Adrenal gland (tissue), 12 donors: ENCODE results near the gene SHOC2. TPM values are rescaled to one million over a fixed set of nuclear protein-coding genes. Genes with fewer than 3 reads are reported as not detected.

ENCODE experiments used
- DNase-seq, 7 donors: peaks; one replicate each; pipeline ENCODE4 v3.0.0-alpha.2; 2019 to 2020
- H3K27ac ChIP-seq, 5 donors: fragments of 200-600 bp; sonication (generic) in 4 of 5; 1 replicate in 3 of 5; 2 replicates in 2 of 5; pipeline versions ENCODE4 v1.5.1 to v1.8.0; 2016 to 2020; ENCODE audit warnings: mild to moderate bottlenecking in 1 of 5
- H3K27me3 ChIP-seq: fragments of 200-600 bp; 2 replicates; pipeline ENCODE4 v1.8.0; 2021
- H3K36me3 ChIP-seq, 2 donors: fragments of 200-600 bp; replicated peaks in 1 of 2; 1 replicate in 1 of 2; 2 replicates in 1 of 2; pipeline versions ENCODE4 v1.5.1 to v1.8.0; 2018 to 2022
- H3K4me1 ChIP-seq, 2 donors: fragments of 200-600 bp; replicated peaks in 1 of 2; 1 replicate in 1 of 2; 2 replicates in 1 of 2; pipeline versions ENCODE4 v1.5.1 to v1.8.0; 2018 to 2021
- H3K4me3 ChIP-seq, 4 donors: fragments of 200-600 bp; sonication (generic) in 3 of 4; one replicate each; pipeline ENCODE4 v1.5.1; 2016 to 2018
- H3K9me3 ChIP-seq, 3 donors: fragments of 200-600 bp; sonication (generic) in 1 of 3; replicated peaks in 1 of 3; 1 replicate in 2 of 3; 2 replicates in 1 of 3; pipeline versions ENCODE4 v1.5.1 to v1.8.0; 2016 to 2021
- POLR2A ChIP-seq, 2 donors: fragments of 450-650 bp; IDR thresholded peaks; one replicate each; pipeline ENCODE4 v1.6.1; 2017; ENCODE audit warnings: antibody characterized with exemption in 2 of 2, mild to moderate bottlenecking in 2 of 2, moderate library complexity in 1 of 2
- WGBS, 4 donors: extraction: QIAGEN DNeasy Blood & Tissue Kit in 2 of 4; methylation state at CpG; one replicate each; pipeline versions ENCODE4 v1.1.5 to v1.1.7; 2013 to 2017; 5-methylcytosine and 5-hydroxymethylcytosine counted together
- intact Hi-C, 2 donors: fragments of 100-400 bp; cut with DNase I; formaldehyde crosslinking; loops; one replicate each; pipeline versions ENCODE4 v1.14.1 to v1.15.0; 2022 to 2023
- polyA plus RNA-seq, 3 donors: library from polyadenylated mRNA; stranded (reverse); fragments of 200-250 nt in 2 of 3; fragments of 350-450 nt in 1 of 3; fragmentation: Illumina TruSeq in 1 of 3; extraction: RNeasy Lipid Tissue Mini Kit (QIAGEN cat#74804) in 1 of 3; gene quantifications; one replicate each; pipeline ENCODE4 v1.2.3, GENCODE V29; 2013 to 2014
- total RNA-seq, 9 donors: library from RNA; depleted of rRNA in 4 of 9; stranded (reverse); fragments of >200 nt in 4 of 9; fragments of 120-200 nt in 1 of 9; fragmentation: NEBNext Ultra II Directional in 1 of 9; extraction: Animal tissue kit (Norgen Biotek cat#: 25700) in 1 of 9; gene quantifications; one replicate each; pipeline versions ENCODE4 v1.1.0 to v1.2.4, GENCODE V29; 2013 to 2023
- TF ChIP-seq, protein P1 (sequence below), 6 experiments: fragments of 450-650 bp in 4 of 6; fragments of 200-600 bp in 2 of 6; sonication (generic) in 1 of 6; IDR thresholded peaks; 1 replicate in 5 of 6; 2 replicates in 1 of 6; pipeline versions ENCODE4 v1.5.1 to v1.8.0; 2016 to 2021; ENCODE audit warnings: antibody characterized with exemption in 6 of 6, mild to moderate bottlenecking in 2 of 6, moderate library complexity in 1 of 6
- donor health status: healthy with polysubstance abuse.
- donor health status: Bipolar disorder and iron deficiency.
- donor health status: DM: yes; HTN: yes; CAD: no.
- donor health status: DM: no; HTN: no; CAD: no.
- donor health status: DM: no; HTN: no; CAD: no.
- donor health status: DM: yes; HTN: yes; CAD: no.

The SHOC2 gene
- total and polyA plus RNA-seq, 12 donors = 16.4 to 78.2 (median 37.1) TPM

GRCh38 chr10:110962443-110962842 lies 43.0 kb downstream of the SHOC2 start:
- H3K9me3 ChIP-seq = no peaks in the 10 kb centered on the region
- 86 to 92% (median 91%) methylated on average over 2 of the region's 2 CpGs for WGBS, 4 donors
- peaks cover 10 to 24% of the 10 kb centered on the region in 2 donors for H3K4me1 ChIP-seq
- H3K4me3 ChIP-seq = no peak overlapping the region
- no peak for DNase-seq
- H3K36me3 ChIP-seq = no peaks in the 10 kb centered on the region
- H3K27ac ChIP-seq = no peak overlapping the region
- intact Hi-C loops = no loop called here
- H3K27me3 ChIP-seq = no peaks in the 10 kb centered on the region
- no peak for TF ChIP-seq POLR2A (IDR thresholded peaks at IDR 0.05)
- TF ChIP-seq, protein P1, sequence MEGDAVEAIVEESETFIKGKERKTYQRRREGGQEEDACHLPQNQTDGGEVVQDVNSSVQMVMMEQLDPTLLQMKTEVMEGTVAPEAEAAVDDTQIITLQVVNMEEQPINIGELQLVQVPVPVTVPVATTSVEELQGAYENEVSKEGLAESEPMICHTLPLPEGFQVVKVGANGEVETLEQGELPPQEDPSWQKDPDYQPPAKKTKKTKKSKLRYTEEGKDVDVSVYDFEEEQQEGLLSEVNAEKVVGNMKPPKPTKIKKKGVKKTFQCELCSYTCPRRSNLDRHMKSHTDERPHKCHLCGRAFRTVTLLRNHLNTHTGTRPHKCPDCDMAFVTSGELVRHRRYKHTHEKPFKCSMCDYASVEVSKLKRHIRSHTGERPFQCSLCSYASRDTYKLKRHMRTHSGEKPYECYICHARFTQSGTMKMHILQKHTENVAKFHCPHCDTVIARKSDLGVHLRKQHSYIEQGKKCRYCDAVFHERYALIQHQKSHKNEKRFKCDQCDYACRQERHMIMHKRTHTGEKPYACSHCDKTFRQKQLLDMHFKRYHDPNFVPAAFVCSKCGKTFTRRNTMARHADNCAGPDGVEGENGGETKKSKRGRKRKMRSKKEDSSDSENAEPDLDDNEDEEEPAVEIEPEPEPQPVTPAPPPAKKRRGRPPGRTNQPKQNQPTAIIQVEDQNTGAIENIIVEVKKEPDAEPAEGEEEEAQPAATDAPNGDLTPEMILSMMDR (IDR thresholded peaks at IDR 0.05) = no peak

- no peak overlapping the region for H3K4me3 ChIP-seq
- no peaks in the 10 kb centered on the region for H3K27me3 ChIP-seq
- no peaks in the 10 kb centered on the region for H3K9me3 ChIP-seq
- no peaks in the 10 kb centered on the region for H3K36me3 ChIP-seq
- intact Hi-C loops = no loop called here
- no peak for DNase-seq
- no peak overlapping the region for H3K27ac ChIP-seq
- no peak for TF ChIP-seq POLR2A (IDR thresholded peaks at IDR 0.05)
- TF ChIP-seq, protein P1 (IDR thresholded peaks at IDR 0.05) = no peak
- peaks cover 10 to 24% of the 10 kb centered on the region in 2 donors for H3K4me1 ChIP-seq
- 56 to 76% (median 64%) methylated on average over 2 of the region's 2 CpGs for WGBS, 4 donors
These were observed 43.8 kb downstream of the SHOC2 start for GRCh38 chr10:110963162-110963561.

DNA sequence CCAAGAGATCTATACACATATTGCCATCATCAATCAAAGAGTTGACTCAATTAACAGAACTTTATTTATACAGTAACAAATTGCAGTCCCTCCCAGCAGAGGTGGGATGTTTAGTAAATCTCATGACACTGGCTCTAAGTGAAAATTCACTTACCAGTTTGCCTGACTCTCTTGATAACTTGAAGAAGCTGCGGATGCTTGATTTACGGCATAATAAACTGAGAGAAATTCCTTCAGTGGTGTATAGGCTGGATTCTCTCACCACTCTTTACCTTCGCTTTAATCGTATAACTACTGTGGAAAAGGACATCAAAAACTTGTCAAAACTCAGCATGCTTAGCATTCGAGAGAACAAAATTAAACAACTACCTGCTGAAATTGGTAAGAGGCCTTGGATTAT lies 45.3 kb downstream of the SHOC2 start:
- peaks cover 7 to 13% of the 10 kb centered on the region in 2 donors for H3K4me1 ChIP-seq
- no peaks in the 10 kb centered on the region for H3K27me3 ChIP-seq
- WGBS, 4 donors = 96 to 98% (median 97%) methylated on average over 5 of the region's 5 CpGs
- H3K4me3 ChIP-seq = no peak overlapping the region
- no peaks in the 10 kb centered on the region for H3K9me3 ChIP-seq
- H3K36me3 ChIP-seq = no peaks in the 10 kb centered on the region
- H3K27ac ChIP-seq = no peak overlapping the region
- DNase-seq = no peak
- no peak for TF ChIP-seq POLR2A (IDR thresholded peaks at IDR 0.05)
- TF ChIP-seq, protein P1 (IDR thresholded peaks at IDR 0.05) = no peak
- intact Hi-C loops = no loop called here

GRCh38 chr10:110965216-110965615 lies 45.8 kb downstream of the SHOC2 start:
- Histone ChIP-seq H3K27ac (no peak overlapping the region), H3K27me3 (no peaks in the 10 kb centered on the region), H3K4me3 (no peak overlapping the region), H3K9me3 (no peaks in the 10 kb centered on the region), H3K4me1 (peaks cover 7 to 10% of the 10 kb centered on the region in 2 donors), H3K36me3 (no peaks in the 10 kb centered on the region)
- no peak for DNase-seq
- no peak for TF ChIP-seq POLR2A (IDR thresholded peaks at IDR 0.05)
- TF ChIP-seq, protein P1 (IDR thresholded peaks at IDR 0.05) = no peak
- intact Hi-C loops = no loop called here
